Effector memory CD4-positive, alpha-beta T cell (primary cell): ENCODE data around the gene HBQ1.

Experiments used
- DNase-seq, 3 donors: peaks; one replicate each; pipeline ENCODE4 v3.0.0-alpha.2; 2020
- H3K27ac ChIP-seq: 2 replicates; pipeline ENCODE4 v1.7.0; 2013; ENCODE audit warnings: mild to moderate bottlenecking, low read length, moderate library complexity; ENCODE audit not compliant: insufficient read depth, poor library complexity, severe bottlenecking
- H3K27me3 ChIP-seq: replicated peaks from 2 replicates; pipeline ENCODE4 v1.7.0; 2013; ENCODE audit warnings: mild to moderate bottlenecking, low read length; ENCODE audit not compliant: insufficient read depth, control insufficient read depth, poor library complexity, severe bottlenecking
- H3K36me3 ChIP-seq: 2 replicates; pipeline ENCODE4 v1.7.0; 2013; ENCODE audit warnings: mild to moderate bottlenecking, low read length, moderate library complexity; ENCODE audit not compliant: control insufficient read depth, insufficient read depth
- H3K4me1 ChIP-seq: 2 replicates; pipeline ENCODE4 v1.7.0; 2013; ENCODE audit warnings: low read length, mild to moderate bottlenecking; ENCODE audit not compliant: control insufficient read depth, insufficient read depth, poor library complexity, severe bottlenecking
- H3K4me3 ChIP-seq: 2 replicates; pipeline ENCODE4 v1.7.0; 2013; ENCODE audit warnings: low read length, low read depth, mild to moderate bottlenecking; ENCODE audit not compliant: insufficient read depth, poor library complexity, severe bottlenecking
- H3K9me3 ChIP-seq: 2 replicates; pipeline ENCODE4 v1.7.0; 2013; ENCODE audit warnings: mild to moderate bottlenecking, low read length, moderate library complexity; ENCODE audit not compliant: control insufficient read depth
- total RNA-seq, 3 donors: gene quantifications; one replicate each; lab custom pipeline; 2026; lab: John Stamatoyannopoulos, UW

The HBQ1 gene
- 0 reads per million in 3 donors for total RNA-seq

- peaks cover 10% of the 10 kb centered on the region for H3K4me1 ChIP-seq
- no peaks in the 10 kb centered on the region for H3K9me3 ChIP-seq
- H3K36me3 ChIP-seq = no peaks in the 10 kb centered on the region
- DNase-seq = no peak
- peaks cover 32% of the 10 kb centered on the region for H3K27me3 ChIP-seq
- no peak within 1 kb of the TSS for H3K4me3 ChIP-seq
- H3K27ac ChIP-seq = no peak within 1 kb of the TSS
Observed at GRCh38 chr16:180101-180675, at the start of gene HBQ1. Gene HBQ1 (plus strand): TSS chr16:180459. CDS start chr16:180487, 28 bp downstream.

DNA sequence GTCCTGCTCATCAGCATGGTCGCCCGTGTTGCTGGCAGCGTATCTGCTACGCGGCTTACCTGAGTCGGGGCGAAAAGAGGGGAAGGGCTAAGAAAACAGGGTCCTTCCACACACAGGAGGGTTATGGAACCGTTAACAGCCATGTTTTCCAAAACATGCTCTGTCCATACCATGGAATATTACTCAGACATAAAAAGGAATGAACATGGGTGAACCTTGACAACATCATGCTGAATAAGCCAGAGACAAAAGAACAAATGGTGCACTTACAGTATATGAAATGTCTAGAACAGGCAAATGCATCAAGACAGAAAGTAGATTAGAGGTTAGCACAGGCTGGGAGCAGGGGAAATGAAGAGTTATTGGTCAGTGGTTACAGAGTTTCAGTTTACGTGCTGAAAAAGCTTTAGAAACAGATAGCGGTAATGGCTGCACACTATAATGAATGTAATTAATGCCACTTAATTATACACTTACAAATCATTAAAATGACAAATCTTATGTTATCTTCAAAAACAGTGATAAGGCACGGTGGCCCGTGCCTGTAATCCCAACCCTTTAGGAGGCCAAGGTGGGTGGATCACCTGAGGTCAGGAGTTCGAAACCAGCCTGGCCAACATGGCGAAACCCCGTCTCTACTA, 49.6 kb upstream of the HBQ1 start:
- Histone ChIP-seq H3K27me3 (no peaks in the 10 kb centered on the region), H3K4me1 (no peaks in the 10 kb centered on the region), H3K36me3 (no peaks in the 10 kb centered on the region), H3K27ac (no peak overlapping the region), H3K4me3 (no peak overlapping the region), H3K9me3 (no peaks in the 10 kb centered on the region)
- no peak for DNase-seq

- H3K9me3 ChIP-seq = no peaks in the 10 kb centered on the region
- no peaks in the 10 kb centered on the region for H3K36me3 ChIP-seq
- no peak overlapping the region for H3K4me3 ChIP-seq
- H3K27ac ChIP-seq = no peak overlapping the region
- H3K27me3 ChIP-seq = no peaks in the 10 kb centered on the region
- DNase-seq = no peak
- H3K4me1 ChIP-seq = no peaks in the 10 kb centered on the region
Observed at GRCh38 chr16:132120-132519, 48.1 kb upstream of the HBQ1 start.

DNA sequence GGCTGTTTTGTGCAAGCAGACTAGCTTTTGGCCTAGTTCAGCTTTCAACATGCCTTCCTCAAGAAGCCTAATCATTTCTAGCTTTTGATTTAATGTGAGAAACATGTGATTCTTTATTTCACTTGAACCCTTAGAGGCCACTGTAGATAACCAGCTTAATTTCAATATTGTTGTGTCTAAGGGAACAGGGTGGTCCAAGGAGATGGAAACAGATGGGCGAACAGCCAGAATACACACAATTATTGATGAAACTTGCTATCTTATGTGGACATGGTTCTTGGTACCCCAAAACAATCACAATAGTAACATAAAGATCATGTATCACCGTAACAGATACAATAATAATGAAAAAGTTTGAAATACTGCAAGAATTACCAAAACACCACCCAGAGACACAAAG, 46.5 kb upstream of the HBQ1 start:
- no peak overlapping the region for H3K27ac ChIP-seq
- H3K36me3 ChIP-seq = no peaks in the 10 kb centered on the region
- H3K4me1 ChIP-seq = no peaks in the 10 kb centered on the region
- H3K4me3 ChIP-seq = no peak overlapping the region
- no peak for DNase-seq
- H3K9me3 ChIP-seq = no peaks in the 10 kb centered on the region
- H3K27me3 ChIP-seq = no peaks in the 10 kb centered on the region

- peak in 2 of 3 donors; percentile 8 to 11 for DNase-seq
- Histone ChIP-seq H3K27me3 (no peaks in the 10 kb centered on the region), H3K27ac (peak overlapping the region; percentile 11), H3K36me3 (no peaks in the 10 kb centered on the region), H3K4me1 (no peaks in the 10 kb centered on the region), H3K4me3 (peak overlapping the region; percentile 73), H3K9me3 (no peaks in the 10 kb centered on the region)
Observed at GRCh38 chr16:138049-138417, 42.2 kb upstream of the HBQ1 start.

- Histone ChIP-seq H3K4me1 (no peaks in the 10 kb centered on the region), H3K27ac (no peak overlapping the region), H3K27me3 (no peaks in the 10 kb centered on the region), H3K4me3 (no peak overlapping the region), H3K9me3 (no peaks in the 10 kb centered on the region), H3K36me3 (no peaks in the 10 kb centered on the region)
- no peak for DNase-seq
Observed at GRCh38 chr16:140175-140857, 39.9 kb upstream of the HBQ1 start.

- Histone ChIP-seq H3K4me1 (no peaks in the 10 kb centered on the region), H3K36me3 (no peaks in the 10 kb centered on the region), H3K27ac (no peak overlapping the region), H3K9me3 (no peaks in the 10 kb centered on the region), H3K4me3 (no peak overlapping the region), H3K27me3 (no peaks in the 10 kb centered on the region)
- DNase-seq = no peak
Observed at GRCh38 chr16:142405-142967, 37.8 kb upstream of the HBQ1 start.

- no peak overlapping the region for H3K4me3 ChIP-seq
- H3K4me1 ChIP-seq = no peaks in the 10 kb centered on the region
- no peak overlapping the region for H3K27ac ChIP-seq
- no peaks in the 10 kb centered on the region for H3K9me3 ChIP-seq
- H3K27me3 ChIP-seq = no peaks in the 10 kb centered on the region
- no peaks in the 10 kb centered on the region for H3K36me3 ChIP-seq
- no peak for DNase-seq
Observed at GRCh38 chr16:143047-143446, 37.2 kb upstream of the HBQ1 start.

DNA sequence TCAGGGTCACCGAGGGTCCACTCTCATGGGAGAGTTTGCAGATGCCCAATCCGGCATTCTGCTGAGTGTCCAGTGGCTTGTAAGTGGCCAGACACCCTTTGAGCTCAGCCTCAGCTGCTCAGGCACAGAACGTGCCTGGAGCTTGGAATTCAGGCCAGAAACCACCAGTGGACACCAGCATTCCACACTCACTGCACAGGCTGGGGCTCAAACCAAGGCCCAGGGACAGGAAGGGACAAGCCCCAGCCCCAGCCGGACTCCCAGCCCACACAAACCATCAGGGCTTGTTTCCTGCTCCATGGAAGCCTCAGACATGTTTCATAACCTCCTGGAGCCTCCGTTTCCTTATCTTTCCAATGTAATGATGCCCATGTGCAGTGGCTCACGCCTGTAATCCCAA, 36.8 kb upstream of the HBQ1 start:
- no peak for DNase-seq
- H3K27me3 ChIP-seq = no peaks in the 10 kb centered on the region
- no peaks in the 10 kb centered on the region for H3K36me3 ChIP-seq
- no peaks in the 10 kb centered on the region for H3K9me3 ChIP-seq
- H3K4me3 ChIP-seq = no peak overlapping the region
- H3K27ac ChIP-seq = no peak overlapping the region
- no peaks in the 10 kb centered on the region for H3K4me1 ChIP-seq

GRCh38 chr16:144797-145252, 35.4 kb upstream of the HBQ1 start:
- DNase-seq = no peak
- no peaks in the 10 kb centered on the region for H3K27me3 ChIP-seq
- no peaks in the 10 kb centered on the region for H3K36me3 ChIP-seq
- H3K27ac ChIP-seq = no peak overlapping the region
- no peaks in the 10 kb centered on the region for H3K9me3 ChIP-seq
- no peaks in the 10 kb centered on the region for H3K4me1 ChIP-seq
- no peak overlapping the region for H3K4me3 ChIP-seq
